ENCODE results near the gene MC2R. TPM values are rescaled to one million over a fixed set of nuclear protein-coding genes. Genes with fewer than 3 reads are reported as not detected.

Gene MC2R
- total RNA-seq, 1 donor from 2014 or later, result not detected

DNA sequence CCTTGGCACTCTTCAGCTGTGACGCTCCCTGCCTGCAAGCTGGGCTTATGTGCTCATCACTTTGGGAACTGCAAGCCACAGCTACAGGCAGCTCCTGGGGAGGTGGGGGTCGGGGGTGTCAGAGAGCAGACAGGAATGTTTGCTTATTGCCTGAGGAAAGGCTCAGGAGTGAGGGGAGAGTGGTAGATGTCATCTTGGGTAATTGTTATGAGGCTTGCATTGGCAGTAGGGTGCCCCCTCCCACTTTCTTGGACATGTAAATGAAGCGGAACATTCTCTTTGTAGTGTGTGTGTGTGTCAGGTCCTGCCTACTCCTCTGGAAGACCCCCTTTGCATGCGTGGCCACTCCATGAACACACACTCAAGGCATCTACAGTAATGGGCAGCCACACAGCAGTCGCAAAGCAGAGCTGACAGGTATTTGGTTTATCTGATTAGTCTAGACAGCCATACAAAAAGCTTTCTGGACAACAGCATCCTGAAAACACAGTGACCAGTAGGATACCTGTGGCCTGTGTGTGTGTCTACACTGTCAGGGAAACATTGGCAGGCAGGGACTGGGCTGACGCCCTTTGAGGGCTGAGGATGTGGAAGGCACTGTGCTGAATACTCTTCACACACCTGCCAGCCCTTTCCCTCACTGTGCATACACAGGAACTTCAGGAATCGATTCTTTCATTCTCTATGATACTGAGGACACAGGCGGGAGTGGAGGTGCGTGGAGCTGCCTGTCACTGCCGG is 17.1 kb upstream of the MC2R start:
- Histone ChIP-seq H3K27me3 (ENCODE audit: control insufficient read depth, insufficient read depth, low read length) (no peaks in the 10 kb centered on the region), H3K4me3 (ENCODE audit: low read depth, low read length) (no peak overlapping the region), H3K36me3 (ENCODE audit: control insufficient read depth, insufficient read depth, low read length) (no peaks in the 10 kb centered on the region)
- TF ChIP-seq, protein P1, sequence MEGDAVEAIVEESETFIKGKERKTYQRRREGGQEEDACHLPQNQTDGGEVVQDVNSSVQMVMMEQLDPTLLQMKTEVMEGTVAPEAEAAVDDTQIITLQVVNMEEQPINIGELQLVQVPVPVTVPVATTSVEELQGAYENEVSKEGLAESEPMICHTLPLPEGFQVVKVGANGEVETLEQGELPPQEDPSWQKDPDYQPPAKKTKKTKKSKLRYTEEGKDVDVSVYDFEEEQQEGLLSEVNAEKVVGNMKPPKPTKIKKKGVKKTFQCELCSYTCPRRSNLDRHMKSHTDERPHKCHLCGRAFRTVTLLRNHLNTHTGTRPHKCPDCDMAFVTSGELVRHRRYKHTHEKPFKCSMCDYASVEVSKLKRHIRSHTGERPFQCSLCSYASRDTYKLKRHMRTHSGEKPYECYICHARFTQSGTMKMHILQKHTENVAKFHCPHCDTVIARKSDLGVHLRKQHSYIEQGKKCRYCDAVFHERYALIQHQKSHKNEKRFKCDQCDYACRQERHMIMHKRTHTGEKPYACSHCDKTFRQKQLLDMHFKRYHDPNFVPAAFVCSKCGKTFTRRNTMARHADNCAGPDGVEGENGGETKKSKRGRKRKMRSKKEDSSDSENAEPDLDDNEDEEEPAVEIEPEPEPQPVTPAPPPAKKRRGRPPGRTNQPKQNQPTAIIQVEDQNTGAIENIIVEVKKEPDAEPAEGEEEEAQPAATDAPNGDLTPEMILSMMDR (IDR thresholded peaks at IDR 0.05; ENCODE audit: insufficient read depth, low read length, poor library complexity, severe bottlenecking), result no peak
- no peak for DNase-seq (ENCODE audit: low read depth)

DNA sequence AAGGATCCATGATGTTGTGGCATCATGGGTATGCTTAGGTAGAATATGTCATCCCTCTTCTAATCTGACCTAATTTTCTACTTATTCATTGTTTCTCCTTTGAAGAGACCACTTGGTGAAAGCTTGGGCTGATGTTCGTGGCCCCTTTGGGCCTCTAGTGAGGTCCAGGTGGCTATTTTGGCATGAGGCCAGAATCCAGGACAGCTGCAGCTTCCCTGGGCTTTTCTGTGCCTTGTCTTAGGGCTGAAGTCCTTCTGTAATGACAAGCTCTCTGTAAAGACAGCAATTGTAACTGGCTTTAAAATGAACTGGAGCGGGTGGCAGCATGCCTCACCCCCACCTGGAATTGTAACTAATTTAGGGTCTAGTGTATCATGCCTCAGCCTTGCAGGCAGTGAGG is 15.6 kb upstream of the MC2R start:
- no peaks in the 10 kb centered on the region for H3K36me3 ChIP-seq (ENCODE audit: control insufficient read depth, insufficient read depth, low read length)
- TF ChIP-seq, protein P1 (IDR thresholded peaks at IDR 0.05; ENCODE audit: insufficient read depth, low read length, poor library complexity, severe bottlenecking), result no peak
- DNase-seq (ENCODE audit: low read depth), result no peak
- no peak overlapping the region for H3K4me3 ChIP-seq (ENCODE audit: low read depth, low read length)
- H3K27me3 ChIP-seq (ENCODE audit: control insufficient read depth, insufficient read depth, low read length), result no peaks in the 10 kb centered on the region

DNA sequence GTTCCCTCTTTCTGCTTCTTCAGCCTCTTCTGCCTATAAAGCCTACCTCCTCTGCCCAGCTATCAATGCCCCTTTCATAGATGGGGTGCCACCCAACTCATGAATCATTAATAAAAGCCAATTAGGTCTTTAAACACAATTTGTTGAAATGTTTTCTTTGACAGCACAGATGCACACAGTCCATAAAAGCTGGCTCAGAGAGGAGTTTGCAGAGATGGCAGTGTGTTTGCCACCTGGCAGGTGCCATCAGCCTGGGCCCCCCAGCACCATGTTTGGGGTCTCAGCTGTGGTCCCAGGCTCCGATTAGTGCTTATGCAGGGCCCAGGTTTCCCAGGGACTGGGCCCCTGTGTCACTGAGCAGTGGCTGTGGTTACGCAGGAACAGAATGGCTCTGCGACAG is 7.9 kb upstream of the MC2R start:
- Histone ChIP-seq H3K27me3 (ENCODE audit: control insufficient read depth, insufficient read depth, low read length) (no peaks in the 10 kb centered on the region), H3K4me3 (ENCODE audit: low read depth, low read length) (no peak overlapping the region), H3K36me3 (ENCODE audit: control insufficient read depth, insufficient read depth, low read length) (no peaks in the 10 kb centered on the region)
- no peak for DNase-seq (ENCODE audit: low read depth)
- TF ChIP-seq, protein P1 (IDR thresholded peaks at IDR 0.05; ENCODE audit: insufficient read depth, low read length, poor library complexity, severe bottlenecking), result no peak

DNA sequence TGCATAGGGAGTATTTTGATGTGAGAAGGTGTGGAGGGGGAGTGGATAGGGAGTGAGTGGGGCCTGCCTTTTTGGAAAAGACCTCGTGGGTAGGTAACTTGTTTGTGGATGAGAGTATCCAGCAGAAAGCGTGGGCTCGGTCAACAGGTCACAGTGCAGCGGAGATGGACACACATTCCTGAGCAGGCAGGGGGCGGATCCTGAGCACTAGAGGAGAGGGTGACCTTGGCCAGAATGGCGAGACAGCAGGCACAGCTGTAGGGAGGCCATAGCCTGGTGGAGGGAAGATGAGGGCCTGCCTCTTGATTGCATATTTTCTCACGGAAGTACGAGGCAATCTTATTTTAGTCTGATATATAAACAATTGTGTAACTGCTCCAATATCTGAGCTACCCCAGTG is 3.6 kb upstream of the MC2R start:
- TF ChIP-seq, protein P1 (IDR thresholded peaks at IDR 0.05; ENCODE audit: insufficient read depth, low read length, poor library complexity, severe bottlenecking), result no peak
- no peaks in the 10 kb centered on the region for H3K36me3 ChIP-seq (ENCODE audit: control insufficient read depth, insufficient read depth, low read length)
- H3K4me3 ChIP-seq (ENCODE audit: low read depth, low read length), result no peak overlapping the region
- no peaks in the 10 kb centered on the region for H3K27me3 ChIP-seq (ENCODE audit: control insufficient read depth, insufficient read depth, low read length)
- DNase-seq (ENCODE audit: low read depth), result no peak

DNA sequence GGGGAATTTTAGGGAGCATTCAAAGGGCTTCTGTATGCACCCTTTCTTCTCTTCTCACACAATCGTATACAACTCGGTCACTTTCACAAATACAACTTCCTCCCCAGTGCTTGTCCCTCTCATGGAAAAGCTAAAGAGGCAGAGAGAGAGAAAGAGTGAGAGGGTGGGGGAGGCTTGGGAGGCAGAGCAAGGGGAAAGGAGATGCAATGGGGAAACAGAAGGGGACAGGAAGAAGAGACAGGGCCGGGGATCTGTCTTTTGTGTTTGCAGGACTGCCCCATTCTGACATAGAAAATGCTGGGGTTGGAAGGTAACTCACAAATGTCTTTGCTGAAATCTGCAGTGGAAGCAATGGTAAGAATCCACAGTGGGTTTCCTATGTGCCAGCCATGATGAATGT is 2.1 kb upstream of the MC2R start:
- H3K36me3 ChIP-seq (ENCODE audit: control insufficient read depth, insufficient read depth, low read length), result no peaks in the 10 kb centered on the region
- no peaks in the 10 kb centered on the region for H3K27me3 ChIP-seq (ENCODE audit: control insufficient read depth, insufficient read depth, low read length)
- TF ChIP-seq, protein P1 (IDR thresholded peaks at IDR 0.05; ENCODE audit: insufficient read depth, low read length, poor library complexity, severe bottlenecking), result no peak
- no peak for DNase-seq (ENCODE audit: low read depth)
- no peak overlapping the region for H3K4me3 ChIP-seq (ENCODE audit: low read depth, low read length)

DNA sequence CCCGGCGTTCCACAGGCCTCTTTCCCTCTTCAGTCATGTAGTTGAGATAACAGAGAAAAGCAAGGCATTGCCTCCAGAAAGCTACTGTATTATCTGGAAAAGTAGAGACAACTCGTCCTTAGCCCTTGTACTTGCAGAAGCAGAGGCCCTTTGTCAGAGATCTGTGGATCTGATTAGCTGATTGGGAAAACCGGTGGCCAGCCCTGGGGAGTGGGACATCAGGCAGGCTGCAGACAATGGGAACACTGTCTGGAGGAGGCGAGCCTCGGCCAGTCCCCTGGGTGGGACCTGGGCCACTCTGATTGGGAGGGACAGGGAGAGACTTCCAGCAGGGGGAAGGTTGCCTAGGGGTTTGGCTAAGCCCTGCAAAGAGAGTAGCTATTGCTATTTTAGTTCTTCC is 1.2 kb upstream of the MC2R start:
- Histone ChIP-seq H3K4me3 (ENCODE audit: low read depth, low read length) (no peak overlapping the region), H3K27me3 (ENCODE audit: control insufficient read depth, insufficient read depth, low read length) (no peaks in the 10 kb centered on the region), H3K36me3 (ENCODE audit: control insufficient read depth, insufficient read depth, low read length) (no peaks in the 10 kb centered on the region)
- TF ChIP-seq, protein P1 (IDR thresholded peaks at IDR 0.05; ENCODE audit: insufficient read depth, low read length, poor library complexity, severe bottlenecking), result no peak
- DNase-seq (ENCODE audit: low read depth), result no peak
